ENCODE results near the gene FER.
"Not testable (repeated sequence)": the region's sequence is repeated elsewhere in the genome, so short reads cannot be mapped to it uniquely, and the experiment has no call there.

The FER gene

DNA sequence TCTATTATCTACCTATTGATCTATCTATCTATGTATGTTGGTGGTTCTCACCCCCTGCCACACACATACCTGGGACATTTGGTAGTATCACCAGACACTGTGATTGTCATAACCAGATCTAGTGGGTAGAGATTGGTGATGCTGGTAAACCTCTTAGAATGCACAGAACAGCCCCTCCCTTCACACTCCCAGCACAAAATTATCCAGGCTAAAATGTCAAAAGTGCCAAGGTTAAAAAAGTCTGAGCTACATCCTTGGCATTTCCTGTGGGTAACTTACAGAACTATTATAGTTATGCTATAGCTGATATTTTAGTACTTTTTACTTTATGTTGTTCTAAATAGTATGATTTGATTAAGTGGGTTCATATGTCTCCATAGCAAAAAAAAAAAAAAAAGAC is 151.0 kb downstream of the FER start:
- in situ Hi-C loops (cut with MboI; ENCODE audit: low pct_unique_long_range_greater_than_20kb, low sequenced_read_pairs, unreplicated experiment) = no loop called here
- no peak for DNase-seq (ENCODE audit: low spot score)
- TF ChIP-seq, protein P1, sequence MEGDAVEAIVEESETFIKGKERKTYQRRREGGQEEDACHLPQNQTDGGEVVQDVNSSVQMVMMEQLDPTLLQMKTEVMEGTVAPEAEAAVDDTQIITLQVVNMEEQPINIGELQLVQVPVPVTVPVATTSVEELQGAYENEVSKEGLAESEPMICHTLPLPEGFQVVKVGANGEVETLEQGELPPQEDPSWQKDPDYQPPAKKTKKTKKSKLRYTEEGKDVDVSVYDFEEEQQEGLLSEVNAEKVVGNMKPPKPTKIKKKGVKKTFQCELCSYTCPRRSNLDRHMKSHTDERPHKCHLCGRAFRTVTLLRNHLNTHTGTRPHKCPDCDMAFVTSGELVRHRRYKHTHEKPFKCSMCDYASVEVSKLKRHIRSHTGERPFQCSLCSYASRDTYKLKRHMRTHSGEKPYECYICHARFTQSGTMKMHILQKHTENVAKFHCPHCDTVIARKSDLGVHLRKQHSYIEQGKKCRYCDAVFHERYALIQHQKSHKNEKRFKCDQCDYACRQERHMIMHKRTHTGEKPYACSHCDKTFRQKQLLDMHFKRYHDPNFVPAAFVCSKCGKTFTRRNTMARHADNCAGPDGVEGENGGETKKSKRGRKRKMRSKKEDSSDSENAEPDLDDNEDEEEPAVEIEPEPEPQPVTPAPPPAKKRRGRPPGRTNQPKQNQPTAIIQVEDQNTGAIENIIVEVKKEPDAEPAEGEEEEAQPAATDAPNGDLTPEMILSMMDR (IDR thresholded peaks at IDR 0.05; ENCODE audit: extremely low read depth, insufficient read depth, missing control alignments) = no peak

GRCh38 chr5:108899244-108899643 is 151.5 kb downstream of the FER start:
- in situ Hi-C loops (cut with MboI; ENCODE audit: low pct_unique_long_range_greater_than_20kb, low sequenced_read_pairs, unreplicated experiment); DNase-seq (ENCODE audit: low spot score): not testable (repeated sequence)

DNA sequence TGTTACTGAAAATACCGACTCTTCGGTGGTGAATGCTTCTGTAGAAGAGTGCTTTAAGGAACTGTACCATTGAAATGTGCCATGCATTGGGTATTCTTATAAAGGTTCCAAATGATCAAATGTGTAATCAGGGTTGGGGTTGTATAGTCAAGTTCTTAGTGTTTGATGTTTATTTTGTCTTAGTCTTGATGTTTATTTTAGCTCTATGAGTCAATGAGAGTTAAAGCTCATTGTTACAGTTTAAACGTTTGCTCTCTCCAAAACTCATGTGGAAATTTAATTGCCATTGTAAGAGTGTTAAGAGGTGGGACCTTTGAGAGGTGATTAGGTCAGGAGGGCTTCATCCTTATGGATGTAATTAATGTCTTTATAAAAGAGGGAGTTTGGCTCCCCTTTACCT is 153.0 kb downstream of the FER start:
- no peak for DNase-seq (ENCODE audit: low spot score)
- TF ChIP-seq, protein P1 (IDR thresholded peaks at IDR 0.05; ENCODE audit: extremely low read depth, insufficient read depth, missing control alignments) = no peak
- in situ Hi-C loops (cut with MboI; ENCODE audit: low pct_unique_long_range_greater_than_20kb, low sequenced_read_pairs, unreplicated experiment) = loop anchor here (25.0 kb wide), 3 partner anchors 213 to 562 kb away; no protein-coding TSS in a partner anchor

DNA sequence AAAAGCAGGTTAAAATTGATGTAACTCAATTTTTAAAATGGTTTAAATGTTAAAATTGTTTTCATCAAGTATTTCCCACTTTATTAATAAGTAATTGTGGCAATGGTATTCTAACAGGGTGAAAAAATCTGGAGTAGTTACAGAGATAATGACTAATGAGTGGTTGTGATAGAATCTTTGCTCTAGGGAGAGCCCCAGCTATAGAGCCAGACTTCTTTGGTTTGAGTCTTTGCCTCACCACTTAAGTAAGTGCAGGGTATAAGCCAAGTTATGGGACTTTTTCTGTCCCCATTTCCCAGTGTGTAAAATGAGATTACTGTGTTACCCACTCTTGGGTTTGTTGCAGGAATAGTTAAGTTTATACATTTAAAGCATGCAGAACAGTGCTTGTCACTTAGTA is 158.1 kb downstream of the FER start:
- in situ Hi-C loops (cut with MboI; ENCODE audit: low pct_unique_long_range_greater_than_20kb, low sequenced_read_pairs, unreplicated experiment) = loop anchor here (25.0 kb wide), 3 partner anchors 219 to 556 kb away; no protein-coding TSS in a partner anchor
- DNase-seq (ENCODE audit: low spot score) = no peak
- TF ChIP-seq, protein P1 (IDR thresholded peaks at IDR 0.05; ENCODE audit: extremely low read depth, insufficient read depth, missing control alignments) = no peak

DNA sequence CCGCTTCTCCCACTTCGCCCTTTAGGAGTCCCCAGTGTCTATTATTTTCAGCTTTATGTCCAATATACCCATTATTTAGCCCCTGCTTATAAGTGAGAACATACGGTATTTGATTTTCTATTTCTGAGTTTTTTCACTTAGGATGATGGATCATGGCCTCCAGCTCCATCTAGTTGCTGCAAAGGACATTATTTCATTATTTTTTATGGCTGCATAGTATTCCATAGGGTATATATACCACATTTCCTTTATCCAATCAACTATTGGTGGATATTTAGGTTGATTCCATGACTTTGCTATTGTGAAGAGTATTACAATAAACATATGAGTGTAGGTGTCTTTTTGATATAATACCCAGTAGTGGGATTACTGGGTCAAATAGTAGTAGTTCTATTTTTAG is 162.9 kb downstream of the FER start:
- DNase-seq (ENCODE audit: low spot score) = no peak
- in situ Hi-C loops (cut with MboI; ENCODE audit: low pct_unique_long_range_greater_than_20kb, low sequenced_read_pairs, unreplicated experiment) = loop anchor here (25.0 kb wide), 3 partner anchors 223 to 552 kb away; no protein-coding TSS in a partner anchor
- TF ChIP-seq, protein P1 (IDR thresholded peaks at IDR 0.05; ENCODE audit: extremely low read depth, insufficient read depth, missing control alignments) = no peak

GRCh38 chr5:108911055-108911454 is 163.4 kb downstream of the FER start:
- DNase-seq (ENCODE audit: low spot score) = no peak
- in situ Hi-C loops (cut with MboI; ENCODE audit: low pct_unique_long_range_greater_than_20kb, low sequenced_read_pairs, unreplicated experiment) = loop anchor here (25.0 kb wide), 3 partner anchors 224 to 551 kb away; no protein-coding TSS in a partner anchor
- TF ChIP-seq, protein P1 (IDR thresholded peaks at IDR 0.05; ENCODE audit: extremely low read depth, insufficient read depth, missing control alignments) = no peak

GRCh38 chr5:108917596-108917995 is 169.9 kb downstream of the FER start:
- no peak for DNase-seq (ENCODE audit: low spot score)
- TF ChIP-seq, protein P1 (IDR thresholded peaks at IDR 0.05; ENCODE audit: extremely low read depth, insufficient read depth, missing control alignments) = no peak
- in situ Hi-C loops (cut with MboI; ENCODE audit: low pct_unique_long_range_greater_than_20kb, low sequenced_read_pairs, unreplicated experiment) = loop anchor here (25.0 kb wide), 3 partner anchors 230 to 545 kb away; no protein-coding TSS in a partner anchor
